DMS 273 (cell line): ENCODE results near the gene PM20D2.
A peak's percentile ranks its signal among the peaks of the same experiment; 100 is the strongest.

Experiments
- DNase-seq: peaks from one replicate; lab custom pipeline; 2025; ENCODE audit not compliant: unreplicated experiment; lab: John Stamatoyannopoulos, UW

Gene PM20D2

DNA sequence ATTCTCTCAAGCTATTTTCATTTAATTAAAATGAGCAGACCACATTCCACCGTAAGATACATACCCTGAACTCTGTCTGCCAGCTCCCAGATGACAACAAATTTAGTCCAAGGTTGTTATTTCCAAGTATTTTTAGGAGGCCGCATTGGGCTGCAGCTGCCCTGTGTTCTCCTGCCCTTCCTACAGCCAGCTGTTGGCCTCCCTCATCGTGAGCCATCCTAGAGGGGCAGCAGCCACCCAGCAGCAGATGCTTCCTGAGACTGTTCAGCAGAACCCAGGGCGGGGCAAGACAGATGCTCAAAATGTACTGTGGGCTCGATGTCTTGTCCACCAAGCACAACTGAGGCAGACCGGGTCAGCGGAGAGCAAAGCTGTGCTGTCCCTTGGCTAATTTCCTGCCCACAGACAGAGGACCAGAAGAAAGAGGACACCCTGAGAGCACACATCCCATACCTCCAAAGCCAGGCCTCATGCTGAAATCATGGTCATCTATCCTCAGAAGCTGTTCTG lies 54.9 kb downstream of the PM20D2 start:
- DNase-seq, result no peak

DNA sequence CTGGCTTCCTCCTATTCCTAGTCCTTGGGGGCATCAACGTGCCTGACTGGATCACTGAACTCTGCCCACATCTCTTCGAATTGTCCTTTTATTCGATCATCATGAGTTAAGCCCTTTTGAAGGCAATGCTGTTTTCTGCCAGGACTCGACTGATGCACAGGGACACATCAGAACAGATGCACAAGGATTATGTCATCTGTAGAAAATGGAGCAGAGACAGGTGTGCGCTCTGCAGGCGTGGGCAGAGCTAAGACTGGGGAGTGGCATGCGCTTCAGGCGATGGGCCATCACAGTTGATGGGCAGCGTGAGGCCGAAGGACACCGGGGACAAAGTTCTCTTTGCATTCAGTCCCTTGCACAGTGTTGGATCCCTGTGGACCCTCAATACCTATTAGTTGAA lies 58.2 kb downstream of the PM20D2 start:
- no peak for DNase-seq

DNA sequence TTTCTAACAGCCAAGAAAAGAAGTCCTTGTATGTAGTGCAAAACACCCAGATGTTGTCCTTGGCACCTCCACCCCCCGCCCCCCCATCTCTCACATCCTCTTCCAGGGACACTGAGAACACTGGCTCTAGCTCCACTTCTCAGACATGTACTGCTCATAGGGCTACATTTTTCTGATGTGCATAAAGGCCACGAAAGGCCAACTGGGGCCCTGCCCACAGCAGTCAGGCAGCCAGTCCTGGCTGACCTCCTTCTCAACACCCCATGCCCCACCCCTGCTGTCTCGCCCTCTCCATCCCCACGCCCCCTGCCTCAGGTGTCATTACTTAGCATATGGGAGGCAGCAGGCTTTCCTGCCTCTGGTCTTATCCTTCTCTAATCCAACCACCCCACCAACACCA lies 60.0 kb downstream of the PM20D2 start:
- no peak for DNase-seq

DNA sequence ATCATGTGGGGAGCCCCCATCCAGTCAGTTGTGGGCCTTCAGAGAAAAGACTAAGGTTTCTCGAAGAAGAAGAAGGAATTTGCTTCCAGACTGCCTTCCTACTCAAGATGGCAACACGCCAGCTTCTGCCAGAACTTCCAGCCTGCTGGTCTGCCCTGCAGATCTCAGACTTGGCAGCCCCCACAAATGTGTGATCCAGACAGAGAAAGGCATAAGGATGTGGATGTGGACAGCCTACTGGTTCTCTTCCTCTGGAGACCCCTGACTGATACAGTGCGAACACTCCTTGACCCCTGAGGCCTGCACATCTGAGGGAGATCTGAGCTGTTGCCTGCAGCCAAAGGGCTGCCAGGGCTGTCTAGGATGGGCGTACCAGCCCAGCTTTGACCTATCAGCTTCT lies 62.7 kb downstream of the PM20D2 start:
- DNase-seq, result peak; percentile 54

DNA sequence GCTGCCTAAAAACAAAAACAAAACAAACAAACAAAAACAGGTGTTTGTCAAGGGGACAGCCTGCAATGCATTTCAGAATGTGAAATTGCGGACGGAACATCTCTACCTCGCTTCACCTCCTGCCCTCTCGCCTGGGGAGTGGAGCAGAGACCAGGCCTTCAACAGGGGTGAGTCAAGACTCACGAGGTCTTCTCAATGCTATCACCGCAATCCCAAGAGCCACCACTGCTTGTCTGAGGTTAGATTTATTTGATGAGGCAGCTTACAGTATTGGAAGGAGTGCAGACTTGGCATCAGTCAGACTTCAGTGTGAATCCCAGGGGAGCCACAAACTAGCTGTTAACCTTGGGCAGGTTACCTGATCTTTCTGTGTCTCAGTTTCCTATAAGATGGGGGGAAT lies 63.6 kb downstream of the PM20D2 start:
- DNase-seq, result peak; percentile 38

DNA sequence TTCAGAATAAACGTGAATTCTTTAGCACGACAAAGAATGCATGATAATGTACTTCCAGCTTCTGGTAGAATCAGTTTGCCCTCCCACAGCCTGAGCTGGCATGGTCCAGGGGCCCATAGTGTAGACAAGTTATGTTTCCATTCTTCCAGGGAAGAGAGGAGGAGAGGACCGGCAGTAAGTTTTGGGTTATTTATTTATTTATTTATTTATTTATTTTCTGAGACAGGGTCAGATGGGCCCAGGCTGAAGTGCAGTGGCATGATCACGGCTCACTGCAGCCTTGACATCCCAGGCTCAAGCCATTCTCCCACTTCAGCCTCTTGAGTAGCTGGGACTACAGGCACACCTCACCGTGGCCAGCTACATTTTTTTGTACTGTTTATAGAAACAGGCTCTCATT lies 66.6 kb downstream of the PM20D2 start:
- DNase-seq, result no peak

DNA sequence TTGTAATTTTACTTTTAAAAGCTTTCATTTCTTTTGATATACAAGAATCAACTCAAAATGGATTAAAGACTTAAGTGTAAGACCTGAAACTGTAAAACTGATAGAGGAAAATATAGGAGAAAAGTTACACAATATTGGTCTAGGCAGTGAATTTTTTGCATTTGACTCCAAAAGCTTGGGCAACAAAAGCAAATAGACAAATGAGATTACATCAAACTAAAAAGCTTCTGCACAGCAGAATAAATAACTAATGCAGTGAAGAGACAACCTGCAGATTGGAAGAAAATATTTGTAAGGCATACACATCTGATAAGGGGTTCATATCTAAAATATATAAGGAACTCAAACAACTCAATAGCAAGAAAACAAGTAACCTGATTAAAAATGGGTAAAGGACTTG lies 68.3 kb downstream of the PM20D2 start:
- no peak for DNase-seq
